NT2/D1 (cell line): ENCODE measurements around the gene INPP5E.
"Not testable (repeated sequence)": the region's sequence is repeated elsewhere in the genome, so short reads cannot be mapped to it uniquely, and the experiment has no call there.

Experiments used
- DNase-seq: peaks from one replicate; pipeline ENCODE4 v3.0.0-alpha.2; 2011; ENCODE audit warnings: low read depth, low spot score
- H3K27me3 ChIP-seq: 2 replicates; pipeline ENCODE4 v1.6.0; 2011; ENCODE audit warnings: mild to moderate bottlenecking; ENCODE audit not compliant: insufficient read length, insufficient read depth
- H3K36me3 ChIP-seq: 2 replicates; pipeline ENCODE4 v1.6.1; 2011; ENCODE audit warnings: mild to moderate bottlenecking, low read length, mixed read lengths; ENCODE audit not compliant: insufficient read depth, insufficient read length
- H3K4me1 ChIP-seq: 2 replicates; pipeline ENCODE4 v1.5.1; 2011; ENCODE audit not compliant: insufficient read depth, insufficient read length
- H3K4me3 ChIP-seq: 2 replicates; pipeline ENCODE4 v1.5.1; 2011; ENCODE audit warnings: low read depth; ENCODE audit not compliant: insufficient read length
- H3K9ac ChIP-seq: 2 replicates; pipeline ENCODE4 v1.6.0; 2011; ENCODE audit warnings: low read depth; ENCODE audit not compliant: insufficient read length
- H3K9me3 ChIP-seq: 2 replicates; pipeline ENCODE4 v1.5.1; 2011; ENCODE audit warnings: mild to moderate bottlenecking, low read length; ENCODE audit not compliant: insufficient read depth
- SUZ12 ChIP-seq: IDR thresholded peaks from 2 replicates; pipeline ENCODE4 v1.6.1; 2011; ENCODE audit not compliant: insufficient read length, insufficient read depth; ENCODE audit errors: extremely low read depth
- YY1 ChIP-seq: IDR thresholded peaks from 2 replicates; pipeline ENCODE4 v1.6.1; 2011; ENCODE audit not compliant: insufficient read length, insufficient read depth
- ZNF274 ChIP-seq: IDR thresholded peaks from 2 replicates; pipeline ENCODE4 v1.6.1; 2011; ENCODE audit warnings: mild to moderate bottlenecking, low read depth, low read length

INPP5E gene

DNA sequence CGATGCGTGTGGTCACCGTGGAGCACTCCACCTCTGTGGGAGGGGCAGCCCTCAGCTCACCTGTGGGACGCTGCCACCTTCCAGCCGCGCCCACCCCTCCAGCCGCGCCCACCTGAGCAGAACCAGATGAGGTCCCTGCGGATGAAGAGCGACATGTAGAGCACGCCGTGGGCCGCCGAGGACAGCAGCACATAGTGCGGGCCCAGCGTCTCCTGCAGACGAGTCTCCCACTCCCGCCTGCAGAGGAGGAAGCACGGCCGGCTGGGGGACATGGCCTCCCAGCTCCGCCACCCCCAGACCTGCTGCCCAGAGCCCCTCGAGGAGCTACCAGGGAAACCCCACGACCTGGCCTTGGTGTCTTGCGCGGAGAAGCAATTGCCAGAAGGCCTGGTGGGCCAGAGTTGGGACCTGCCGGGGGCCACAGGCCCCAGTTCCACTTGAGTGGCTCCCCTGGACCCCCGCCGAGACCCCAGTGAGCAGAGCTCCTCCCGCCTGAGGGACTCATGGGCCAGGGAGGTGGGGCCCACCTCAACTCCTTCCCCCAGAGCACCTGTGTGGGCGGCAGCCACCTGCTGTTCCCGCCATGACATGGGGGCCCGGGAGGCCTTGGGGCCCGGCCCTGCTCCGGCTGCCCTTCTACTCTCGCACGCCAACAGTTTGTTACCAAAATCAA lies 6.5 kb downstream of the INPP5E start:
- DNase-seq, result no peak
- TF ChIP-seq YY1 (no peak), SUZ12 (no peak), ZNF274 (no peak)
- Histone ChIP-seq H3K27me3 (no peaks in the 10 kb centered on the region), H3K9me3 (no peaks in the 10 kb centered on the region), H3K4me3 (no peak overlapping the region), H3K4me1 (peaks cover 7% of the 10 kb centered on the region), H3K36me3 (peaks cover 88% of the 10 kb centered on the region), H3K9ac (no peak overlapping the region)

GRCh38 chr9:136432591-136432990 lies 7.1 kb downstream of the INPP5E start:
- no peak for TF ChIP-seq ZNF274
- no peak for TF ChIP-seq SUZ12
- TF ChIP-seq YY1, result no peak
- Histone ChIP-seq H3K27me3 (no peaks in the 10 kb centered on the region), H3K4me3 (no peak overlapping the region), H3K9me3 (no peaks in the 10 kb centered on the region), H3K36me3 (peaks cover 91% of the 10 kb centered on the region), H3K4me1 (peaks cover 5% of the 10 kb centered on the region), H3K9ac (no peak overlapping the region)
- DNase-seq, result no peak

- peaks cover 90% of the 10 kb centered on the region for H3K36me3 ChIP-seq
These were observed 7.8 kb downstream of the INPP5E start for GRCh38 chr9:136431782-136432350.

DNA sequence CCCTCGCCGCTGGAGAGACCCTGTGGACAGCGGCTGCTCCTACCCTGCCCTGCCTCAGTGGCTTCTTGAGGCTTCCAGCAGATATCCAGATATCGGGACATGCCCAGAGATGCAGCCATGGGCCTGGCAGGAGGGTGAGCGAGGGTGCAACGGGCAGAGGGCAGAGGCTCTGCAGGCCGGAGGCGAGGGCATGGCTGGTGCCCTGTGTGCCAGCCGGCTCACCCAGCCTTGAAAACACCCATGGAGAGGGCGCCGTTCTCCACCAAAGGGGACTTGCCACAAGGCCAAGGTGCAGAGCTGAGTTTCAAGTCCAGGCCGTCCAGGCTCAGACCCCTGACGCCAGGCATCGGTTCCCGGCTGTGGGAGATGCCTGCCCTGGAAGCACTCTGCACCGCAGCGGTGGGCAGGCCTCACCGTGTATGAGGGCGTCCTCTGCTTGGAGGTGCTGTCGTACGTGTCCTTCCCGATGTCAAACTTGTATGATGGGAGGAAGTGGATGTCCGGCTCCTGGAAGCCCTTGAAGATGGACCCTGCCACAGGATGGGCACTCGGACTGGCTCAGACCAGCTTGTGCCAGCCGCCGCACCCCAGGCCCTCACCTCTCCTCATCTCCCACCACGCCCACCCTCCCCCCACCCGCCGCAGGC lies 8.9 kb downstream of the INPP5E start:
- TF ChIP-seq SUZ12 (no peak), YY1 (no peak), ZNF274 (no peak)
- Histone ChIP-seq H3K9ac (no peak overlapping the region), H3K36me3 (peaks cover 86% of the 10 kb centered on the region)

More at GRCh38 chr9:136431782-136432350, 7.8 kb downstream of the INPP5E start:
- Histone ChIP-seq H3K9me3 (no peaks in the 10 kb centered on the region), H3K4me1 (peaks cover 2% of the 10 kb centered on the region), H3K9ac (no peak overlapping the region), H3K4me3 (no peak overlapping the region), H3K27me3 (no peaks in the 10 kb centered on the region)
- DNase-seq, result no peak
- no peak for TF ChIP-seq ZNF274
- no peak for TF ChIP-seq SUZ12
- TF ChIP-seq YY1, result no peak

GRCh38 chr9:136429683-136430491 lies 9.8 kb downstream of the INPP5E start:
- no peak overlapping the region for H3K4me3 ChIP-seq
- no peak overlapping the region for H3K9ac ChIP-seq
- no peaks in the 10 kb centered on the region for H3K27me3 ChIP-seq
- no peak for DNase-seq
- peaks cover 80% of the 10 kb centered on the region for H3K36me3 ChIP-seq
- peaks cover 2% of the 10 kb centered on the region for H3K4me1 ChIP-seq
- no peaks in the 10 kb centered on the region for H3K9me3 ChIP-seq
- TF ChIP-seq ZNF274 (no peak), SUZ12 (no peak), YY1 (no peak)

More for the DNA sequence above, 8.9 kb downstream of the INPP5E start:
- Histone ChIP-seq H3K4me3 (no peak overlapping the region), H3K9me3 (no peaks in the 10 kb centered on the region), H3K4me1 (peaks cover 2% of the 10 kb centered on the region), H3K27me3 (no peaks in the 10 kb centered on the region)
- DNase-seq, result no peak

GRCh38 chr9:136429075-136429628 lies 10.5 kb downstream of the INPP5E start:
- Histone ChIP-seq H3K36me3 (peaks cover 80% of the 10 kb centered on the region), H3K4me1 (peaks cover 2% of the 10 kb centered on the region), H3K9ac (no peak overlapping the region), H3K27me3 (no peaks in the 10 kb centered on the region), H3K4me3 (no peak overlapping the region), H3K9me3 (no peaks in the 10 kb centered on the region)
- TF ChIP-seq SUZ12, result no peak
- TF ChIP-seq ZNF274, result no peak
- DNase-seq, result no peak

- H3K4me3 ChIP-seq, result no peak overlapping the region
- H3K9ac ChIP-seq, result no peak overlapping the region
- no peak for DNase-seq
- TF ChIP-seq SUZ12, result no peak
- no peak for TF ChIP-seq ZNF274
- no peak for TF ChIP-seq YY1
- no peaks in the 10 kb centered on the region for H3K27me3 ChIP-seq
- H3K9me3 ChIP-seq, result no peaks in the 10 kb centered on the region
- H3K36me3 ChIP-seq, result peaks cover 82% of the 10 kb centered on the region
- H3K4me1 ChIP-seq, result peaks cover 2% of the 10 kb centered on the region
These were observed 12.9 kb downstream of the INPP5E start for GRCh38 chr9:136426787-136427186.

- H3K4me1 ChIP-seq, H3K9me3 ChIP-seq, H3K4me3 ChIP-seq, DNase-seq, H3K9ac ChIP-seq, H3K27me3 ChIP-seq: not testable (repeated sequence)
- H3K36me3 ChIP-seq, result peaks cover 87% of the 10 kb centered on the region
These were observed 14.3 kb downstream of the INPP5E start for GRCh38 chr9:136425367-136425766.
